Stimulated activated effector memory CD8-positive, alpha-beta T cell treated with anti-CD3 and anti-CD28 coated beads, Interleukin-12 subunit alpha, Interleukin-12 subunit beta, amount 100 ng/mL, for 72 hours (primary cell): Measurements from ENCODE around the gene MAN1B1.
"Not testable (repeated sequence)": the region's sequence is repeated elsewhere in the genome, so short reads cannot be mapped to it uniquely, and the experiment has no call there.

Experiments
- ATAC-seq: fragments of 150-1000 bp; cut with Tn5 transposase; 2 replicates; pipeline ENCODE4 v1.10.0; 2021
- DNase-seq, 2 donors: peaks; one replicate each; pipeline ENCODE4 v3.0.0; 2021 to 2022; ENCODE audit warnings: low spot score in 2 of 2
- H3K27ac Mint-ChIP-seq: one replicate; pipeline ENCODE4 v1.8.0; 2022; ENCODE audit warnings: mild to moderate bottlenecking, mixed read lengths
- H3K36me3 Mint-ChIP-seq: one replicate; pipeline ENCODE4 v1.8.0; 2022; ENCODE audit warnings: mild to moderate bottlenecking, mixed read lengths
- H3K4me1 Mint-ChIP-seq: one replicate; pipeline ENCODE4 v1.8.0; 2022; ENCODE audit warnings: mixed read lengths
- H3K4me3 Mint-ChIP-seq: one replicate; pipeline ENCODE4 v1.8.0; 2022; ENCODE audit warnings: mild to moderate bottlenecking, mixed read lengths
- H3K9me3 Mint-ChIP-seq: one replicate; pipeline ENCODE4 v1.8.0; 2022; ENCODE audit warnings: mixed read lengths

MAN1B1 gene

DNA sequence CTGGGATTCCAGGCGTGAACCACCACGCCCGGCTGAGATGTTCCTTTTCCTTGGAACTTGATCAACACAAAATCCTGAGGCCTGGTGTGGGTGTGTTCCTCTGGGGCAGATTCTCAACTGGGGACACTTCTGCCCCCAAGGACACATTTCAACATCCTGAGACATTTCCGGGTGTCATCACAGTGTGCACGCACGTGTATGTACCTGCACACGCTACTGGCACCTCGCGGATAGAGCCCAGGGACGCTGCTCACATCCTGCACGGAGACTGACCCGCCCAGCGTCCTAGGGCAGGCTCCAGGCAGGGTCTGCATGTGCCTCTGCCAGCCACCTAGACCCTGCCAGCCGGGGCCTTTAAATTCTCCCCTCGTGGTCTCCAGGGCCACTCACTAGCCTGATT lies 24.4 kb upstream of the MAN1B1 start:
- H3K4me1 Mint-ChIP-seq, result peaks cover 6% of the 10 kb centered on the region
- no peak overlapping the region for H3K4me3 Mint-ChIP-seq
- H3K9me3 Mint-ChIP-seq, result no peaks in the 10 kb centered on the region
- H3K27ac Mint-ChIP-seq, result no peak overlapping the region
- DNase-seq (no peak), ATAC-seq (no peak)
- no peaks in the 10 kb centered on the region for H3K36me3 Mint-ChIP-seq

DNA sequence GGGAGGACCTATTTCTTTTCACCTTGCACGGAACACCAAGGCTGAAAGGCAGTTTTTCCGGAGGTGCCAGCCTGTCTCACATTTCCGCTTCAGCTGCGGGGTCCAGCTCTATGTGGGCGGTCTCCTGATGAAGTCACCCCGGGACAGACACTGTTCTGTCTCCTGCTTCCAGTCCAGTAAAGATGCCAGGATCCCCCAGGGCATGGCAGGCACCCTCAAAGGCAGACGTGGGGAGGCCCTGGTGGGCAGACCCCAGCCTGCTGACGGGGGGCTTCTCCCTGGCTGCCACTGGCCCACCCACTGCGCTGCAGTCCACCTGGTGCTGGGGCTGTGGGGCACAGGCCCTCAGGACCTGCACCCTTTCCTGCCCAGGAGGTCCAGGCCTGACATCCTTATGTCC lies 24.0 kb upstream of the MAN1B1 start:
- not testable (repeated sequence) for ATAC-seq, H3K9me3 Mint-ChIP-seq, DNase-seq, H3K27ac Mint-ChIP-seq, H3K36me3 Mint-ChIP-seq, H3K4me3 Mint-ChIP-seq, H3K4me1 Mint-ChIP-seq

DNA sequence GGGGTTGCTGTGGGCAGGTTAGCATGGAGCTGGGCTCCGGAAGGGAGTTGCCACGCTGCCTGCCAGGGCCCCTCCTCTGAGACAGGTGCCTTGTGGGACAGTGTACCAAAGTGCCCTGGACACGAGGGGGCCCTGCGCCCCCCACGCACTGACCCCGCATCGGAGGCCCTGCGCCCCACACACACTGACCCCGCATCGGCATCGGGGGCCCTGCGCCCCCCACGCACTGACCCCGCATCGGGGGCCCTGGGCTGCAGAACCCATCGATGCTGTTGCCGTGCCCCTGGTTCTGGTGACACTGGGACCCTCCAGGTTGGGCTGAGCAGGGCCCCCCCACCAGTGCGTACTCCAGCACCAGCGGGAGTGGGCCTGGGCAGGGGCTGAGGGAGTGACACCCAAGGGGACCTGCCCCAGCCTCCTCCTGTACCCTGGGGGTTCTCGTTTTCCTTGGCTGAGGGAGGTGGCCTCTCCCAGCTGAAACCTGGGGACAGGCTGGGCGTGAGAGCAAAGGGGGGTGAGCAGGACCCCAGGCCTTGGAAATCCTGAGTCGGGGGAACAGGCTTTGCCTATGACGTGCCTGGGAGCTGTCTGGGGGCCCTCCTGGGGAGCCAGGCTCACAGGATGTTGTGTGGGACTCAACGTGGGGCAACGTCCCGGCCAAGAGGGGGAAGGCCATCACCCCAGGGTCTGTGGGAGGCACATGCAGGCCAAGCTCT lies 23.3 kb upstream of the MAN1B1 start:
- no peak overlapping the region for H3K4me3 Mint-ChIP-seq
- no peaks in the 10 kb centered on the region for H3K36me3 Mint-ChIP-seq
- no peak for DNase-seq
- H3K27ac Mint-ChIP-seq, result no peak overlapping the region
- H3K4me1 Mint-ChIP-seq, result peaks cover 13% of the 10 kb centered on the region
- ATAC-seq, result no peak
- H3K9me3 Mint-ChIP-seq, result no peaks in the 10 kb centered on the region

DNA sequence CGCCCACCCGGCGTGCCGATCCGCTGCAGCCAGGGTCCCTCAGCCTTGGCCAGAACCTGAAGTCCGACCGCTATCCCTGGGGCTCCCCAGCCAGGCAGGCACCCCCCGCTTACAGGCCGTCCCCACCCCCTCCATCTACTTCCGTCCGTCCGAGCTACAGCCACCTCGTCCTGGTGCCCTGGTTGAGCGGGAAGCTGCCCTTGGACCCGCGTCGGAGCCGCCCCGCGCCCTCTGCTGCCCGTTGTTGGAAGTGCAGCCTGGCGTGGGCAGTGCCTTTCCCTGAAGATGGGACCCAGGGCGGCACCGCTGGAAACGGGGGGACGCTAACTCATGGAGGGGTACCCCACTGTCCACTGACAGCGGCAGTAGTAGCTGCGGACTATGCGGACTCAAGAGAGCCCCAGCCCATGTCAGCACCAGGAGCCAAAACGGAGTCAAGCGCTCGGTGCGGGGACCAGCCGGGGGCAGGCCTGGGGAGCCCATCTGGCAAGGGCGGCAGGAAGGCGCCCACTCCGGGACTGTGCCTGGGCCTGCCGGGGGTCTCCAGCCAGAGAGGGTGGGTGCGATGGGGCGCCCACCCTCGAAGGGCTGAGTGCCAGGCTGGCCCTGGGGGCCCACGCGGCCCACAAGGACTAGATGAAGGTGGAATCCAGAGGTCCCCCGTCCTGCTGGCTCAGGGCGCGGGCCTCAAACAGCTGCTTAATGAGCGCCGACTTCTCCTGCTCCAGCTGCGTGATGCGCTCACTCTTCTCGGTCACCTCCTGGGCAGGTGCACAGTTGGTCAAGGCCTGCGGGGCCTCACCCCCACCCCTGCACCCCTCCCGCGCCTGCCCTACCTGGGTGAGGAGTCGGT lies 22.5 kb upstream of the MAN1B1 start:
- Mint-ChIP-seq H3K4me3 (no peak overlapping the region), H3K4me1 (peaks cover 13% of the 10 kb centered on the region), H3K9me3 (no peaks in the 10 kb centered on the region), H3K36me3 (no peaks in the 10 kb centered on the region), H3K27ac (no peak overlapping the region)
- ATAC-seq (peak; percentile 27), DNase-seq (peak; percentile 67 to 86)

DNA sequence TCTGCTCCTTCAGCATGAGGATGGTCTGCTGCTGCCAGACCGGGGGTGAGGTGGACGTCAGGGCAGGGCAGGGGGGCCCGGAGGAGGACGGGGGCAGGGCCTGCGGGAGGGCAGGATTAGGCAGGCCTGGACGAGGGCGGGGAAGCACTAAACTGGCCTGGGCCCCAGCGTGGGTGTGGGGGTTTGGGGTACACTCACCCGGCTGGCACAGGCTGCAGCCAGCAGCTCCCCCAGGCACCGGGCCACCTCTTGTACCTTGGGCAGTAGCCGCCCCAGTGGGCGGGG lies 22.0 kb upstream of the MAN1B1 start:
- Mint-ChIP-seq H3K4me1 (peaks cover 13% of the 10 kb centered on the region), H3K36me3 (no peaks in the 10 kb centered on the region), H3K27ac (no peak overlapping the region), H3K9me3 (no peaks in the 10 kb centered on the region), H3K4me3 (no peak overlapping the region)
- no peak for ATAC-seq
- no peak for DNase-seq

DNA sequence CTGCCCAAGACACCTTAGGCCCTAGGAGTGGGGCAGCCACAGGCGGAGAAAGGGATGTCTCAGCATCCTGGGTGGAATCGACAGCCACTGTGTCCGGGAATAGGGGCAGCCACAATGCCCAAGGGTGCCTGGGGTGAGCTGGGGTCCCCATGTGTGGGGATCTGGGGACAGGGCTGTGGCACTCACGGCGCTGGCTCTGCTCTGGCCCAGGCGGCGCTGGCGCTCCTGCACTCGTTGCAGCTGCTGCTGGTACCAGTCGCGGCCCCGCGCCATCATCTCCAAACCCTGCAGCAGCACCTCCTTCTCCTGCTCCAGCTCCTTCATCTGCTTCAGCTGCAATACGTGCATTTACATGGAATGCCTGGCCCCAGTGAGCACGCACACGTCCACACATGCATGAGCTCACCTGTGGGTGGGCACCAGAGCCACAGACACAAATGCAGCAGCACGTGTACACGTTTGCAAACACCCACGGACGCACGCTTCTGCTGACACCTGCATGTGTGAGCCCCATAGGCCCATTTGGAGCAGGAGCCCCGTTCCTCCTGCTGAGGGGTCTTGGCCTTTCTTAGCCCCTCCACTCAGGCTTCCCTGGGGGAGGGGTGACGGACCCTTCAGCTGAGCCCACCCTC lies 21.3 kb upstream of the MAN1B1 start:
- Mint-ChIP-seq H3K27ac (no peak overlapping the region), H3K36me3 (peaks cover 3% of the 10 kb centered on the region), H3K4me3 (no peak overlapping the region), H3K4me1 (peaks cover 13% of the 10 kb centered on the region), H3K9me3 (no peaks in the 10 kb centered on the region)
- DNase-seq (no peak), ATAC-seq (no peak)

DNA sequence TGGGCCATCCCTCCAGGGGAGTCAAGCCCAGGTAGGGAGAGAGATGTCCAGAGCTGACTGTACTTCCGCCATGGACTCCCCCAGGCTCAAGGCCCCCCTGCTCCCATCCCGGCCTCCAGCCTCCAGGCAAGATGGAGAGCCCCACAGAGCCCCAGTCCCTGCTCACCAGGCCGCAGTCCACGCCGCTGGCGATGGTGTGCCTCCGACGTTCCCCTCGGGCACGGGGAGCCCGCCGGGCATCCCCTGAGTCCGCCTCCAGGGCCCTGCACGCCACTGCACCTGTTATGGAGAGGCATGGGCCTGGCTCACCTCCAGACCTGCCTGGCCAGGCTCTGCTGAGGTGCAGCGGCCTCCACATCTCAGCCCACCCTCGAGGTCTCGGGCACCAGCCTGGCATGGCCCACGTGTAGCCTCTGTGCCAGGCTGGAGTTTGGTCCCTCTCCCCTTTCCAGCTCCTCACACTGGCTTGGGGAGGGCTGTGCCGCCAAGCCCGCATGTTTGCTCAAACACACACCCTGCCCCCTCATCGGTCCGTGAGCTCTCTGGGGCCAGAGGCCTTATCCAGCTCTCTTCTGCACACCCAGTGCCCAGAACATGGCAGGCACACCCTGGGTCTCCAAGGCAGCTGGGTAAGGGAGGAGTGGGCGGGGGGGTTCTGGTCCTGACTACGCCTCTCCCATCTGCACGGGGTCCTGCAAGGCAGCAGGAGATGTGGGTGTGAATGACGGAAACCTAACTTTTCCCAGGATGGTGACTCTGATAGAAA lies 20.5 kb upstream of the MAN1B1 start:
- ATAC-seq (no peak), DNase-seq (no peak)
- Mint-ChIP-seq H3K27ac (no peak overlapping the region), H3K4me1 (peaks cover 20% of the 10 kb centered on the region), H3K4me3 (no peak overlapping the region), H3K9me3 (no peaks in the 10 kb centered on the region), H3K36me3 (peaks cover 10% of the 10 kb centered on the region)

DNA sequence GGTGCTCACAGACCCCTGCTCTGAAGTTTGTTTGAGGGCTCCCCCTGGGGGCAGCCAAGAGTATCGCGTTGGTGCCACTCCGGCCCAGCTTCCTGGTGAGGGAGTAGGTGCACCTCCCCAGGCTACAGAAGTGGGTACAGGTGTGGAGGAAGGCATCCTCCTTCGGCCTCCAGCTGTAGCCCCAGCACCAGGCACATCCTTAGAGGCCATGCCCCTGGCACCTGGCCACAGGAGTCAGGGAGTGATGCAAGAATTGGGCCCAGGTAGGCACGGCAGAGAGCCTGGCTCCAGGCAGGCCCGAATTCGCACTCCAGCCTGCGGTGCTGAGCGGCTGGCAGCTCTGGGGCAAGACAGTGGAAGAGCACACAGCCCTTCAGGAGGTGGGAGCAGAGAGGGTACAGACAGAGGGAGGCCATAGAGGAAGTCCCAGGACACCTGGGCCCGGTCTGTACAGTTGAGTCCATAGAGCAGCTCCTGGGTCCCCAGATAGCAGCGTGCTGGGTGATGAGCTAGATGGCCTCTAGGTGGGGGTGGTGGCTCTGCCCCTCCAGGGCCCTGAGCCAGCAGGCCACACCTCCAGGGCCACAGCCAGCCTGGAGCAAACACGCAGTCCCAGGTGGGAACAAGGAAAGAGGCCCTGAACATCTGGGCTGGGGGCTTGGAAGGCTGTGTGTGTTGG lies 18.8 kb upstream of the MAN1B1 start:
- DNase-seq (peak; percentile 83 to 91), ATAC-seq (peak; percentile 67)
- peak overlapping the region; percentile 81 for H3K27ac Mint-ChIP-seq
- H3K4me3 Mint-ChIP-seq, result peak overlapping the region; percentile 82
- peaks cover 30% of the 10 kb centered on the region for H3K4me1 Mint-ChIP-seq
- H3K36me3 Mint-ChIP-seq, result peaks cover 12% of the 10 kb centered on the region
- H3K9me3 Mint-ChIP-seq, result no peaks in the 10 kb centered on the region

DNA sequence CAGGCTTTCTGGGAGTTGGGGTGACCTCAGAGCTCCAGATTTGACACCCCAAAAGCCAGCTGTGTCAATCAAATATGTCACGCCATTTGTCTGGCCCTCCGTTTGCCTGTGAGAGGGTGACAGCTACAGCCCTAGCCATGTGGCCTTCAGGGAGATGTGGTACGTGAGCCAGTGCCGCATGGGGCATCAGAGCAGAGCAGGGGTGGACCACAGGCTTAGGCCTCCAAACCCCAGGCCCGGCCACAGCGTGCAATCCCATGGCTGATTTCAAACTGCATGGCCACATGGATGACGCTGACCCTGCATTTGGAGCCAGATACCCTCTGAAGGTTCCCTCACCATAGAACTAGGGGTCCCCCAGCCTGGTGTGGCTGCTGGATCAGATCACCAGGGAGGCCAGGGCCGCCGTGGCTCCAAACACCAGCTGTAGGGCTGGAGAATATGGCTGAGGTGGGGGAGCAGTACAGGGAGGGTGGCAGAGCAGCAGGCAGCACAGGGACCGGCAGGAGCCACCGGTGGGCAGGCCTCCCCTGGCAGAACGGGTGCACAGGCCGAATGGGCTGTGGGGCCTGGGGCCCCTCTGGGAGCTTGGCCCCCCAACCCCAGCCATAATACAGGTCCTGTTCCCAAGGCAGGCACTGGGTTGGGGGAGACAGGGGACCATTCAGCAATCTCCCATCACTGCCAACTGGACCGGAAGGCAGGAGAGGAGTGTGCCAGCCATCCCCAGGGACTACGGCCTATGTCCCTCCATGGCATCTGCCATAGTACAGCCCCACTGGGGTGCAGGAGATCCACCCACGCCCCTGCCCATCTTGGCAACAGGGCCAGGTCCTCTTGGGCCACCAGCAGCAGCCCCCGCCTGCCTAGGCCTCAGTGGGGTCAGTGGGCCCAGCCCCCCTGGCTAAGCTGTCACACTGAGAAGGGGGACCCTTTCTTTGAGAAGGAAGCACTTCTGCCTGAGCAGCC lies 18.0 kb upstream of the MAN1B1 start:
- peaks cover 29% of the 10 kb centered on the region for H3K4me1 Mint-ChIP-seq
- DNase-seq (no peak), ATAC-seq (no peak)
- H3K4me3 Mint-ChIP-seq, result peak overlapping the region; percentile 82
- no peaks in the 10 kb centered on the region for H3K9me3 Mint-ChIP-seq
- peaks cover 12% of the 10 kb centered on the region for H3K36me3 Mint-ChIP-seq
- no peak overlapping the region for H3K27ac Mint-ChIP-seq

DNA sequence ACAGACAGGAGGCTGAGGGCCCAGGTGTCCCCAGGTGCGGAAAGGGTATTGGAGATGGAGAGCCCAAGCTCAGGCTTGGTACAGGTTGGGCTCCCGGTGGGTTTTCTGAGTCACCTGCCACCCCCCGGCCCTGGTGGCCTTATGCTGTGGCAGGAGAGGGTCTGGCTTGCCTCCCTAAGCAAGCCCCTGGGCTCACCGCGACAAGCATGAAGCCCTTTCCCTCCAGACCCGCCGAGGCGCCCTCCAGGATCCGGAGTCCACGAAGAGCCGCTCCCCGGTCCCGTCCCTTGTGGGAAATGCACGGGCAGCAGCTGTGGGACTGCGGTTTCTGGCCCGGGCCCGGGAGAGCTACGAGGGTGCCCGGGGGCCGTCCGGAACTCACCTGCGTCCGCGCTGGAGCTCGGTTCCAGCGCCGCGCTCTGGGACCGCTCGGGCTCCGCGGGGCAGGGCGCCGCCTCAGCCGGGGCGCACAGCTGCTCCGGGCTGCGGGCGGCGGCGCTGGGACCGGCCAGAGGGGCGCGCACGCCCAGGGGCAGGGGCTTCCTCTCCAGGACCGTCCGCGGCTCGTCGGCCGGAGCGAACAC lies 17.2 kb upstream of the MAN1B1 start:
- Mint-ChIP-seq H3K36me3 (peaks cover 12% of the 10 kb centered on the region), H3K4me3 (peak overlapping the region; percentile 82), H3K27ac (no peak overlapping the region), H3K9me3 (no peaks in the 10 kb centered on the region), H3K4me1 (peaks cover 24% of the 10 kb centered on the region)
- ATAC-seq (peak; percentile 6), DNase-seq (no peak)

DNA sequence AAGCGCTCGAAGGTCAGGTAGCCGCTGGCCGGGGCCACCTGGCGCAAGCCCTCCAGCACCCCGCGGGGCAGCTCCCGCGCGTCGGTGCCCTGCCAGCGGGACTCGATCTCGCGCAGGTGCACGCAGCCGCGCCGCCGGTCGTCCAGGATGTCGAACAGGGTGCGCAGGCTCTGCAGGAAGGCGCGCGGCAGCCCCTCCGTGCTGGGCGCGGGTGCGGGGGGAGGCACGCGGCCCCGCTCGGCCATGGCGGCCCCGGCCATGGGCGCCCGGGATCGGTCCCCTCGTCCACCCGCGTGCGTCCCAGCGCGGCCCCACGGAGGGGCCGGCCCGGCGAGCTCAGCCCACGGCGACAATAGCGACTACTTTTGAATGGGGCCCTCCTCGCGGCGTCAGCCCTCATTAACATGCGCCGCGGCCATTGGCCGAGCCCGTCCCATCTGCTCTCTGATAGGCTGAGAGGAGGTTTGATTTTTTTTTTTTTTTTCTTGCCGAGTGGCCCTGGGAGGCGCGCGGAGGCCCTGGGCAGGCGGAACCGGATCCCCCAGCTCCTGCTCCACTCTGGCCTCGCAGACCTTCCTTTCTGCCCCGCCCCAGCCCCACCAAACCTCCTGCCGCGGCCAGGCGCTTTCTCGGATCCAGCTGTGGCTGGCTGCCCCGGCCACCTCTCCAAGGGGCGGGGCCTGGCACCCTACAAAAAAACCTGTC lies 16.4 kb upstream of the MAN1B1 start, which contains the start of gene SAPCD2:
Gene SAPCD2, minus strand, starts transcription at position 357 of the 705 bp plus-strand sequence. Its CDS starts 97 bp downstream, at position 260.
- Mint-ChIP-seq H3K9me3 (no peaks in the 10 kb centered on the region), H3K4me1 (peaks cover 24% of the 10 kb centered on the region)

DNA sequence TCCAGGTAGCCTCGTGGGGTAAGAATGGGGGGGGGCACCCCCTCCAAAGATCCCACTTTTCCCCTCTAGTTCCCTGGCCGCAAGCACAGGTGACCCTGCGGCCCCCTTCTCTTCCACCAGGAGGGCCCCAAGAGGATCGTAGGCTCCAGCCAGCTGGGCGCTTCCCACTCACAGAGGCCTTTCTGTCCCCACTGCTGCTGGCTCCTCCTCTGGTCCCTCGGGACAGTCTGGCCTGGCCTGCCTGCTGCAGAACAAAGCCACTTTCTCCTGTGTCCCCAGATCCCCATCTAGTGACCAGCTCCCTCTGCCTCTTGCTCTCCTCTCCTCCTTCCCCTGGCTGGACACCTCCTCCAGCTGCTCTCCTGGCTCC lies 15.9 kb upstream of the MAN1B1 start:
- no peaks in the 10 kb centered on the region for H3K9me3 Mint-ChIP-seq
- ATAC-seq (no peak), DNase-seq (no peak)
- H3K27ac Mint-ChIP-seq, result peak overlapping the region; percentile 92
- H3K4me1 Mint-ChIP-seq, result peaks cover 24% of the 10 kb centered on the region
- peaks cover 12% of the 10 kb centered on the region for H3K36me3 Mint-ChIP-seq
- H3K4me3 Mint-ChIP-seq, result peak overlapping the region; percentile 82

More for the DNA sequence above, 16.4 kb upstream of the MAN1B1 start, which contains the start of gene SAPCD2:
- peak within 1 kb of the TSS; percentile 82 for H3K4me3 Mint-ChIP-seq
- peak within 1 kb of the TSS; percentile 92 for H3K27ac Mint-ChIP-seq
- peak; percentile 76 to 90 for DNase-seq
- ATAC-seq, result peak; percentile 93
- peaks cover 12% of the 10 kb centered on the region for H3K36me3 Mint-ChIP-seq

DNA sequence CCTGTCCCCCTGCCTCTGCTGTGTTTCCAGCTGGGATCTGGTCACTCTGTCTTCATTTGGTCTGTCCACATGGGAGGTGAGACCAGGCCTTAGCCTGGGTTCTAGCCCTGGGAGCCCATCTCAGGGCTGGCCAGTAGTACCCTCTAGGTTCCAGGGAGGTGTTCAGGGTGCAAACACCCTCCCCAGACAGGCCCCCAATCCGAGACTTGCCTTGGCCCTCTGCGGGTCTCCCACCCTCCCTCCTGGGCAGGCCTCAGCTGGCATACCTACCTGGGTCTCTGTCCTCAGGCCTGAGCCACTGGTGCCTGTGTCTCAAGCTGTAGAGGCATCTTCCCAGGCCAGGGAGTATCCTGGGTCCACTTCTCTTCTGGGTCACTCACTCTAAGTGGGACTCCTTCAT lies 15.5 kb upstream of the MAN1B1 start:
- Mint-ChIP-seq H3K4me1 (peaks cover 24% of the 10 kb centered on the region), H3K27ac (peak overlapping the region; percentile 92), H3K36me3 (peaks cover 12% of the 10 kb centered on the region), H3K4me3 (peak overlapping the region; percentile 82), H3K9me3 (no peaks in the 10 kb centered on the region)
- no peak for ATAC-seq
- DNase-seq, result no peak
